TTC549 (cell line): Measurements from ENCODE around the gene ETNPPL.

Source experiments
- FAIRE-seq: peaks from 2 replicates; lab custom pipeline; 2012; peaks lifted over from hg19 to GRCh38; lab: Jason Lieb, UNC

ETNPPL gene

GRCh38 chr4:108762559-108763225 lies at the start of gene ETNPPL:
Gene ETNPPL (minus strand): TSS chr4:108763053. CDS start chr4:108762898, 155 bp downstream.
- no peak for FAIRE-seq

DNA sequence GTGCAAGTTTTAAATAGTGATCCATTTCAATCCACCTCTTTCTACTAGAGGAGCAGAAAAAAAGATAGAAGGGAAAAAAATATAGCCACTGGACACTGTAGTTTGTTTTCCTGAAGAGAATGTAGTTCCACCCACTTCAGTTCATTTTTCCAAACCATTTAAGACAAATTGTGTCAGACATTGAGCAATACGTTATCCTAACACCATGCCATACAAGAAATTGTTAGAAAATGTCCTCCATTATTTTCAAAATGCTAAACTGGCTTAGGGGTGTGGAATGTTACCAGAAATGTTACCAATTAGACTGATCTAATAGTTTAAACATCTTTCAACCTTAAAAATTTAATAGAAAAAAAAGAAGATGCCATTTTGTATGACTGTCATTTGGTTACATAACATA lies 48.6 kb upstream of the ETNPPL start:
- no peak for FAIRE-seq

GRCh38 chr4:108810087-108810486 lies 47.2 kb upstream of the ETNPPL start:
- no peak for FAIRE-seq

- no peak for FAIRE-seq
Observed at GRCh38 chr4:108804648-108805273, 41.9 kb upstream of the ETNPPL start.

- FAIRE-seq = no peak
Observed at GRCh38 chr4:108799306-108799705, 36.5 kb upstream of the ETNPPL start.

DNA sequence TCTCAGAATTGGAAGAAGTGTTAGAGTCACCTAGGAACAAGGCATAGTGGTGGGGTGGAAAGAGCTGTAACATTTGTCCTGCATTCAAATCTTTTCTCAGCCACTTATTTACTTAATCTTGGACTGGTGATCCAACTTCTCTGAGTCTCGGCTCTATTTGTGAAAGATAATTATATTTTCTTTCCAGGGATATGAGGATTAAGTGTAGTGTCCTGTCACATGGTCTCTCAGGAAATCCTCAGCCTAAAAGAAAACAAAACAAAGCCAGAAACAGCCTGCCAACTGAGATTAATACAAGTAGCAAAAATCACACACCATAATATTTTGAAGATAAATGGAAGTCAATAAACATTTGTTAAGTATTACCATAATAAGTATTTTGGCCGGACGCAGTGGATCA lies 33.3 kb upstream of the ETNPPL start:
- no peak for FAIRE-seq

DNA sequence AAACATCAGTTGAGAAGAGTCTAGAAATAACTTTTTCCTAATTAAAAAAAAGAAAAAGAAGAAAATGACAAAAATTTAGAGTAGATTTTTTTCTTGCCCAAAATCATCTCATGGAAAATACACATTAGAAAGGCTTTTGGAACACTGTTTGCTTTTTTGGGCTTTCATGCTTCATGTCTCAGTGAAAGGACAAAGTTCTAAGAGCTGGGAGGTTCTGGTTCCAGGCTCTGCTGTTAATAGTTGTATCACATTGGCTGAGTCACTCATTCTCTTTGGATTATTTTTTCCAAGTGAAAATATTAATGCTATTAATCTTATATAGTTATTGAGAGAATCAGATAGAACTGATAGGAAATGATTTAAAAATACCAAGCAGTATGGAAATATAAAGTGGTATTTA lies 32.9 kb upstream of the ETNPPL start:
- FAIRE-seq = no peak

DNA sequence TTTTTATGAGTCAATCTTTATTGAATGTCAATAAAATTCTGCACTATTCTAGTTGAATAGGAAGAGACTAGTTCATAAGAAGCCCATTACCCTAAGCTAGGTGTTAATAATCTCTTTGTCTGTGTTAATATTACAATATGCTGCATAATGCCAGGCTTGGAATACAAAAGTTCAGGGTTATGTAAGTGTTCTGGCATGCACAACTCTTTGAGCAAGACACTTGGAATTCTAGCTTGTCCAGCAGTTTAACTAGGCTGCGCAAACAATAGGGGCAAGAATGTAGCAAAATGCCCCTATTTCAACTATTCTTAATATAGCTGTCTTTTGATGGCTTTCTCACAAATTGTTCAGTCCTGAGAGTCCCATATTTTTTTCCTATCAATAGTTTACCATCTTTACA lies 31.3 kb upstream of the ETNPPL start:
- FAIRE-seq = no peak

- FAIRE-seq = no peak
Observed at GRCh38 chr4:108793415-108793814, 30.6 kb upstream of the ETNPPL start.

GRCh38 chr4:108788731-108789130 lies 25.9 kb upstream of the ETNPPL start:
- no peak for FAIRE-seq

DNA sequence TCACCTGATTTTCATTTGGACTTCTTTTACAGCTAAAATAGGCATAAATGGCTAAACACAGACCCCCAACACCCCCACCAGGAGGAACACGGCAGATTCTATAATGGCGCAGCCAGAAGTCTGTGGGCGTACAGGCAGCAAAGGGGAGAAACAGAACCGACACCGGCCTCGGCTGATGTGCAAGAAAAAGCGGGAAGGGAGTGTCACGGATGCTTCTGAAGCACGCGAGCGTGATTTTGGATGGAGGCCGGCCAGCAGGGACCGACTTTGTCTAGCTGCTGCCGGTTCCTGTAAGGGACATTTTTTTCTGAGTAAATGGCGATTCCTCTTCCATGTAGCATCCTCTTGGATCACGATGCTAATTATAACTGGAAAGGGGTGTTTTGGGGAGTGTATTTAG lies 24.9 kb upstream of the ETNPPL start:
- FAIRE-seq = no peak

- no peak for FAIRE-seq
Observed at GRCh38 chr4:108787106-108787505, 24.3 kb upstream of the ETNPPL start.

- no peak for FAIRE-seq
Observed at GRCh38 chr4:108786351-108786750, 23.5 kb upstream of the ETNPPL start.

DNA sequence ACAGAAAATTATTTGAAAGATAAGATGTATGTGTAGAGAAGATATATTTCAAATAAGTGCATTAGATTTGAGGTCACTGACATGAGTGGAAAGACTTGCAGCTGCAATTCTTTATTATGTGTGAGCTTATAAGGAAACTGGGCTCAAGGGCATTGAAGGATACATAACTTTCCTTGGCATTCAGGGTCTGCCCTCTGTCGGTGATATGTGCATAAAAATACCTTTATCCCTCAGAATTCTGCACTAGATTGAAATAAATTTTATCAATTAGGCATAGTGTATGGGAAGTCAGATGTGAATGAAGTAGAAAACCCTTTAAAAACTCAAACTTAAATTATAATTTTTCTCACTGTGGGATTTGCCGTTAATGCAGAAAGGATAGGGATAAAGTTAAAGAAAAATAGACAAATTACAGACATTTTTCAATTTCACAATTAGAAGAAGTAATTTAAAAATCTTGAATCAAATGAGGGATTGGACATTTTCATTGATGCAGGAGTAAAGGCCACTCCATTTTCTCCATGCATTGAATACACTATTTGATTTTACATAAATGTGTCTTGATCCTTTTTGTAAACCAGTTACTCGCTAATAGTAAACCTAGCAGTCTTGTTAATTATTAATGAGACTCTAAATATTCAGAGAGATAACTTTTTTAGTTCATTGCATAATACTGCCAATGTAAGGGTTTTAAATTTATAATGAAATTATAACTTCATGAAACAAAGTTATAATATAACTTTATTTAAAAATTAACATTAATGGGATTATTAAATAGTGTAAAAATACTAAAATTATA lies 21.0 kb upstream of the ETNPPL start:
- FAIRE-seq = no peak

- no peak for FAIRE-seq
Observed at GRCh38 chr4:108779958-108780357, 17.1 kb upstream of the ETNPPL start.

- FAIRE-seq = no peak
Observed at GRCh38 chr4:108777388-108777787, 14.5 kb upstream of the ETNPPL start.

- no peak for FAIRE-seq
Observed at GRCh38 chr4:108775921-108776320, 13.1 kb upstream of the ETNPPL start.

DNA sequence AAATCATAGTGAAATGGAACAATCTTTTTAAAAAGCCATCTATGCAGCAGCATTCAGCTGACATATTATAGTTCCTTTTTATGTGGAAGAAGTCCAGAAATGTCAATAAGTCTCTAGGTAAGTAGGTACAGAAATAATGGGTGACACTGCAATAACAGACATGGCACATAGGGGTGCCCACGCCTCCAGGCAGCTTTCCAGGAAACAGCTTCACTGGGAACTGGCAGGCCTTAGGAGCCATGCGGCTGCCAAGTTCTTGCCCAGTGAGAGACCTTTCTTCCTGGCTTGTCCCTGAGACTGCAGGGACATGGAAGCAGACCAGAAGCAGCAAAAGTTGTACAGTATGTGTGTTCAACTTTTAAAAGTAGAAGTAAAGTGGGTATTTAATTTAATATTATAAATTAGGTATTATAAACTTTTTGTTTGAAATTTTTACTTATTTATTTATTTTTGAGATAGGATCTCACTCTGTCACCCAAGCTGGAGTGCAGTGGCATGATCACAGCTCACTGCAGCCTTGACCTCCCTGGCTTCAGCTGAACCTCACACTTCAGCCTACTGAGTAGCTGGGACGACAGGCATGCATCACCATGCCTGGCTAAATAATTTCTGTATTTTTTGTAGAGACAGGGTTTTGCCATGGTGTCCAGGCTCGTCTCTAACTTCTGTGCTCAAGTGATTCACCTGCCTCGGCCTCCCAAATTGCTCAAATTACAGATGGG lies 12.1 kb upstream of the ETNPPL start:
- FAIRE-seq = no peak

GRCh38 chr4:108772402-108772801 lies 9.5 kb upstream of the ETNPPL start:
- FAIRE-seq = no peak

DNA sequence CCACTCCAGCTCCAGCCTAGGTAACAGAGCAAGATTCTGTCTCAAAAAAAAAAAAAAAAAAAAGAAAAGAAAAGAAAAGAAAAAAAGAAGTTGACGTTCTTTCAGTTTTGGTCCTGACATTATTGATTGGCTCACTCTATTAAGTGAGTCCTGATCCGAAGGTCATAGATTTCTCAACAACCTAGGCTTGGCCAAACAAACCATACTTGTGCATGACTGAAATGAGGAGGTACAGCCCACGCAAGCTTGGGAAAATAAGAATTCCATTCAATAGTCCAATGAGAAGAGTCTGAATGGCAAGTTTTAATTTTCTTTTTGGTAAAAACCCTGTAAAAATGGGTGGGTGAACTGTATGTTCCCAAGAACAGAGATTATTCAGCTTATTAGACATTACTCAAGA lies 3.2 kb upstream of the ETNPPL start:
- FAIRE-seq = no peak

DNA sequence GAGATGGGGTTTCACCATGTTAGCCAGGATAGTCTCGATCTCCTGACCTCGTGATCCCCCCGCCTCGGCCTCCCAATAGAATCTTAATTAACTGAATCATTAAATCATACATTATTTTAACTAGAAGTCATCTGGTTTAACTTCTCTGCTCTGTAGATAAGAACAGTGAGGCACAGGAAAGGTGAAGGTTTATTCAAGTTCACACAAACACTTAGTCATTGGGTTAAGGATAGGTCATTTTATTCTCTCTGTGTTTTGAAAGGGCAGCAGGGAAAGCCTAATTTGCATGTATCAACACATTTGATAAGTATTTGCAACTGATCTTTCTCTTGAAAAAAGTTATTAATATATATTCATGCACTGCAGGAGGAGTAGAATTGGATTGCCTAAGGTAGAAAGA lies 1.1 kb upstream of the ETNPPL start:
- no peak for FAIRE-seq

GRCh38 chr4:108763226-108763593 lies 357 bp upstream of the ETNPPL start:
- no peak for FAIRE-seq

GRCh38 chr4:108758498-108758897 lies 4.4 kb downstream of the ETNPPL start:
- no peak for FAIRE-seq
